ENCODE results near the gene RINL. TPM values are rescaled to one million over a fixed set of nuclear protein-coding genes. Genes with fewer than 3 reads are reported as not detected.

The RINL gene, protein sequence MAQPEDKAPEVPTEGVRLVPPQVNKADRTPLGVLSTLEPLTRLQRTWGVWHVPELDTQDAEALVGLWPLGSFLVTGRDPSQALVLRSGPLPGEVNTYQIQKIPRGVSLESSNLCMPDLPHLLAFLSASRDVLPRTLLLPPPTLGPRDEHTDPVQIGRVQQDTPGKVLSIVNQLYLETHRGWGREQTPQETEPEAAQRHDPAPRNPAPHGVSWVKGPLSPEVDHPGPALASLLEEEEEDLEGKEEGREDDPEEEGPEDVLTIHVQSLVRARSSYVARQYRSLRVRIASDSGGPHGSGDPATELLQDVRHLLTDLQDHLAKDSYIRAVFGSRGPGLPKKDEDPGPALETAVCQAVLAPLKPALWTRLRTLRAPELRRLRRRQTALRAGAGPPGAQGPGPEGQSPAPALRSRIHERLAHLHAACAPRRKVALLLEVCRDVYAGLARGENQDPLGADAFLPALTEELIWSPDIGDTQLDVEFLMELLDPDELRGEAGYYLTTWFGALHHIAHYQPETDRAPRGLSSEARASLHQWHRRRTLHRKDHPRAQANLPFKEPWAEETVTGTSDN
- 11.9 TPM for total RNA-seq

DNA sequence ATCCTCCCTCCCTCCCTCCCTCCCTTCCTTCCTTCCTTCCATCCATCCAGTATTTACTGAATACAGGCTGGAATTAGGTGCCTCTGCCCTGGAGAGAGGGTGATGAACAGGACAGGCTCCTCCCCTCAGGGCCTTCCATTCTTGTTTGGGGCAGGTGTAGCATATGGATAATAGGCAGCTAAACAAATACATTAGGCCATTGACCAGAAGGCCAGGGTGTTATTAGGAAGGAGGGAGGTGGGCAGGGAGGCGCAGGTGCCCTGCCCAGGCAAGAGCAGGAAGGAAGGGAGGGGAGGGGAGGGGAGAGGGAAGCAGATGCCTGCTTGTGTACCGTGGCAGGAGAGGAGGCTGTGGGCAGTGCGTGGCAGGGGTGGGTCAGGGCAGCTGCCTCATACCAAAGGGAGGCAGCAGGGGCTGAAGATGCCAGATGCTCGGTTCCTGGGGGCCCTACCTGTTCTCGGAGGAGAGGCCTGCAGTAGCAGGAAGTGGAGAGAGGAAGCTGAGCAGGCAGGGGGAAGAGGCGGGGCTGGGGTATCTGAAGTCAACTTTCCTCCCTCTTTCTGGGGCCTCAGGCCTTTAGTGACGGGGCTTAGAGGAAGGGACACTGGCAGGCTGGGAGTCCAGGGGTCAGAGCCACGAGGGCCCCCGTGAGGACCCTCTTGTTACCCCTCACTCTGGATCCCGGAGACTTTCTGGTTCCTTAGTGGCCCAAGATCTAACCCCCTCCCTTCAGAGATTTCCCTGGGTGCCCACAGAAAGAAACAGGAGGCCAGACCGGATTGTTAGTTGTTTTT is at the start of gene RINL:
Gene RINL, minus strand, starts transcription at position 495 of the 794 bp plus-strand sequence. CDS start 1,533 bp downstream, outside the sequence.
- DNase-seq (ENCODE audit: low spot score) = no peak

DNA sequence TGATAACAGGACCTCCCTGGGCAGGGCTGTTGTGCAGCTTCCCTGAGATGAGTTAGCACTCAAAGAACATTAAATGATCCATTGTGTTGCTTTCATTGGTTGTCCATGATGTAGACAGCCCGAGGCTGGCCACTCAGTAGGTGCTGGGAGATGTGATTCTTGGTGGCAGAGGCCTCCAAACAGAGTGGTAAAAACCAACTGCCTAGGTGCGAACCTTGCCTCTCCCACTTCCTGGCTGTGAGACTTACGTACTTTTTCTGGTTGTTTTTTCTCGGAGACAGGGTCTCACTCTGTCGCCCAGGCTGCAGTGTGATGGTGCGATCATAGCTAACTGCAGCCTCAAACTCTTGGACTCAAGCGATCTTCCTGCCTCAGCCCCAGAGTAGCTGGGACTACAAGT is 46.3 kb upstream of the RINL start:
- DNase-seq (ENCODE audit: low spot score) = no peak

DNA sequence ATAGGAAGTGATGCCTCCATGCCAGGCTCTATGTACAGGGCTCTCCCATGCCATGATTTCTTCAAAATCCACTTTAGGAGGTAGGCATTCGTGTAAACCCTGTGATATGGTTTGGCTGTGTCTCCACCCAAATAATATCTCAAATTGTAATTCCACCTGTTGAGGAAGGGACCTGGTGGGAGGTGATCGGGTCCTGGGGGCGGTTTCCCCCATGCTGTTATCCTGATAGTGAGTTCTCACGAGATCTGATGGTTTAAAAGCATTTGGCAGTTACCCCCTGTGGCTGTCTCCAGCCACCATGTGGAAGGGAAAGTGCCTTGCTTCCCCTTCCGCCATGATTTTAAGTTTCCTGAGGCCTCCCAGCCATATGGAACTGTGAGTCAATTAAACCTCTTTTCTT is 44.4 kb upstream of the RINL start:
- no peak for DNase-seq (ENCODE audit: low spot score)

DNA sequence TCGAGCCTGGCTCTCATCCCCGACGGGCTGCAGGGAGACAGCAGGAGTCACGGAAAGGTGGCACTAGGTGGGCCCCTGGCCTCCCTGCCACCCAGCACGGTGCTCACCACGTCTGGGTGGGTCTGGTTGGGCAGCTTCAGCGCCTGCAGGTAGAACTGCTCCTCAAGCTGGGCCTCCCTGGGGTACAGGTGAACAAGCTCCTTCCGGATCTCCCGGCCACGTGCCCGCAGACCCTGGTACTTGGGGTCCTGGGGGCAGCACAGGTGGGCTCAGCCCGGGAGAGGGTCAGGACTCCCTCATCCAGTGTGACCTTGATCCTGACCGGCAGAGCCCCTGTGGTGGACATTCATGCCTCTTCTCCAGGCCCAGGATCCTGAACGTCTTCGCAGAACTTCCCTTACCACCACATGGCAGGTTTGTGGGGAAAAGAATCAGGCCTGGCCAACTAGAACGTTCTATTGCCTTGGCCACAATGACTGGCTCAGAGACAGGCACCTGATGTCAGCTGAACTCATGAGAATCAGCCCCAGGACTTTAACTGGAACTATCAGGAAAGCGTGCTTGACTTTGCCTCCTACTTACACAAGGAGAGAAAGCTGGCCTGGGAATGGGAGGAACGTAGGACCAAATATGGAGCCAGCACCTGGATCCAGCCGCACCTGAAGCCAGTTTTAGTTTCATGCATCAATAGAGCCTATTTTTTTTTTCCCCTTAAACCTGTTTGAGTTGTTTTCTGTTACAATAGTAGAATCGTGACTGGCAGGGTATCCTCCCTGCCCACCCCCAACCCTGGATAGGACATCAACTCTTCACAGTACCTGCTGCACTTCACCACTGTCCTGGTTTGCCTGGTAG is 43.6 kb upstream of the RINL start:
- DNase-seq (ENCODE audit: low spot score) = no peak

DNA sequence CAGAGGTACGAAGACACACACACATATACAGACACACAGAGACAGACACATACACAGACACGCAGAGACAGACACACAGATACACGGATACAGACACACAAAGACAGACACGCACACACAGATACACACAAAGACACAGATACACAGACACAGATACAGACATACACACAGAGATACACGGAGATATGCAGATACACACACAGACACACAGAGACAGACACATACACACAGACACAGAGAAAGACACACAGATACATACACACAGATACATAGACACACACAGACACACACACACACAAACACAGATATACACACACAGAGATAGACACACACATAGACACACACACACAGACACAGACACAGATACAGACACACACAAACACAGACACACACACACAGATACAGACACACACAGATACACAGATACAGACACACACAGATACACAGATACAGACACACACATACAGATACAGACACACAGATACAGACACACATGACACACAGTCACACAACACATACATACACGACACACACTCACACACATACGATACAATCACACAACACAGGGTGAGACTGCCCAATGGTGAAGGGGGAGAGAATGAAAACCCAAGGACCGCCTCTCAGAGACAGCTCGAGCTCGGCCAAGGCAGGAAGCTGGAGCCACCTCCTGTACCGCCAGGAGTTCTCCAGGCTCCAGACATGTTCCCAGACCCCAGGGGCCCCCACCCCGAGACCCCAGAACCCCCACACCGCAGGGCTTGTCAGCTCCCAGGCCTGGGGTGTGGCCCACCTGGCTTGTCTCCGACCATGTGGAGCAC is 42.7 kb upstream of the RINL start:
- no peak for DNase-seq (ENCODE audit: low spot score)

DNA sequence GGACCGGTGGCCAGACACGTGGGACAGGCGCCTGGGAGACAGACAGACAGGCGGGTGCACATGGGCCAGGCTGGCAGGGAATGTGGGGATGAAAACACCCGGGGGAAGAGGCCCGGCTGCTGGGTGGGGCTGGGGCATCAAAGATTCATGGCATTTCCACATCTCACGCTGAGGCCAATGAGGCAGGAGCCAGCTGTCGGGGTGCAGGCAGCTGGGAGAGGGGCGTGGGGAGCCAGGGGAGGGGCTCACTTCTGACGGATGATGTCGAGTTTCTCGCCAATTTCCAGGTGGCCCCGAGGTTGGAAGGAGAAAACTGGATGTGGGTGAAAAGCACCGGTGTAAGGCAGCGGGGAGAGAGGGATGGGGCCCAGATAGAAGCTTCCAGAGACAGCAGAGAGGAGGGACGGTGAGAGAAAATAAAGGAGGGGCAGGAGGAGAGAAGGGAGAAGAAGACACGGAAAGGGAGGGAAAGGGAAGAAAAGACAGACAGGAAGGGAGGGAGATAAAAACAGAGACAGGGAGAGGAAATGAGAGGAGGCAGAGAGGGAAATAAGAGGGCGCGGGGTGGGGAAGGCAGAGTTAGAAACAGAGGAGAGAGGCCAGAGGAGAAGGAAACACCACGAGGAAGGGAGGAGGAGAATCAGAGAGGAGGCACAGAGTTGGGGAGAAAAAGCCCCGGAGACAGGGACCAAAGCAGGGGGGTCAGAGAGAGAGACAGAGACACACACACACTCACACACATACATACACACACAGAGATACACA is 41.9 kb upstream of the RINL start:
- DNase-seq (ENCODE audit: low spot score) = no peak

DNA sequence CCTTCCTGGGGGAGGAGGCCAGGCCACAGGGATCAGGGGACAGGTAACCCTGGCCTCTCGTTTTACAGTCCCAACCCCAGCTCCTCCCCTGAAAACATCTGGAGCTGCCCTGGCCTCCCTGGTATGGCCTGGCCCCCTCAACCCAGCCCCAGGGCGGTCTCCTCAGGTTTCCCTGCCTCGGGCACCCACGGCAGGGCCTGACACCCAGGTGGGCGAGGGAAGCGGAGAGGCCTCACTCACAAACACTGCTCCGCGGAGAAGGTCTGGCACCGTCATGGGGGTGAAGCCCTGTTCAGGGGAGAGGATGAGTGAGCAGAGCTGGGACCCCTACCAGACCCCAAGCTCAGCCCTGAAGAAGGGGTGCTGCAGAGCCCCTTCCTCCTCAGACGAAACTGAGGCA is 40.5 kb upstream of the RINL start:
- no peak for DNase-seq (ENCODE audit: low spot score)

DNA sequence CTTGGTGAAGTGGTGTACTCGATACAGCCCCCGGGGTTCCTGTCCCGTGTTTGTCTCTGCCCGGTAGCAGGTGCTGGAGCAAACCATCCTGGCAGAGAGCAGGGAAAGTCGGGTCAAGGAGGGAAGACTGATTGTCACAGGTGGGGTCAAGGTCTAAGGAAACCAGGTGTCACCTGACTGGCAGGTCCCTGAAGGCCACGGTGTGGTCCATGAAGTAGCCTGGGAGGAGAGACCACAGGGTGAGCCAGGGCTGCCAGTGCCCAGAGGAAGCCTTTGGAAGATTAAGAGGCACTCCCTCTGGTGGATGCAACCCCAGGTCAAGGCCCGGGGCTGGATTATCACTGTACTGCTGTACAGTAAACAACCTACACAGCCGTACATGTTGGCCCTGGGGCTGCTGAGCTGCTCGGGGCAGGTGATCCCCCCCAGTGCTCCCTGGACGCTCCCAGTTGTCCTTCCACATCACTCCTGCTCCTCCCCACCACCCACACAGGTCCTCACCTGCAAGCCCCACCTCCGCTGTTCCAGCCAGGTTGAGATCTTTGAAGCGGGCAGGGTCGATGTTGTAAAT is 39.9 kb upstream of the RINL start:
- DNase-seq (ENCODE audit: low spot score) = no peak

DNA sequence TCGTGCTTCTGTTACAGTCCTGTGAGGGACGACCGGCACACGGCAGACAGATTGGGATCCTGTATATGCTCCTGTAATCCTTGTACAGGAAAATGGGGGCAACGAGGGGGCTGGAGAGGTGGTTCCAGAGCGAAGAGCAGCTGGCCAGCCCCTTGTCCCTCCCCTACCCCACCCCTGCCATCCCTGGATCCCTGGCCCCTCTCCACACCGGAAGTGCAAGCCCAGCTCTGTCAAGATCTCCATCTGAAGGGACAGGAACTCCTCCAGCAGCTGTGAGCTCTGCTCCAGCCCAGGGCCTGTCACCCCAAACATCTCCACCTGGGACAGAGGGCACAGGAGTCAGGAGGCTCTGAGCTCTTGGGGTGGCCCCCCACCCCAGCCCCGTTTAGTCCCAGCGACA is 39.4 kb upstream of the RINL start:
- no peak for DNase-seq (ENCODE audit: low spot score)

DNA sequence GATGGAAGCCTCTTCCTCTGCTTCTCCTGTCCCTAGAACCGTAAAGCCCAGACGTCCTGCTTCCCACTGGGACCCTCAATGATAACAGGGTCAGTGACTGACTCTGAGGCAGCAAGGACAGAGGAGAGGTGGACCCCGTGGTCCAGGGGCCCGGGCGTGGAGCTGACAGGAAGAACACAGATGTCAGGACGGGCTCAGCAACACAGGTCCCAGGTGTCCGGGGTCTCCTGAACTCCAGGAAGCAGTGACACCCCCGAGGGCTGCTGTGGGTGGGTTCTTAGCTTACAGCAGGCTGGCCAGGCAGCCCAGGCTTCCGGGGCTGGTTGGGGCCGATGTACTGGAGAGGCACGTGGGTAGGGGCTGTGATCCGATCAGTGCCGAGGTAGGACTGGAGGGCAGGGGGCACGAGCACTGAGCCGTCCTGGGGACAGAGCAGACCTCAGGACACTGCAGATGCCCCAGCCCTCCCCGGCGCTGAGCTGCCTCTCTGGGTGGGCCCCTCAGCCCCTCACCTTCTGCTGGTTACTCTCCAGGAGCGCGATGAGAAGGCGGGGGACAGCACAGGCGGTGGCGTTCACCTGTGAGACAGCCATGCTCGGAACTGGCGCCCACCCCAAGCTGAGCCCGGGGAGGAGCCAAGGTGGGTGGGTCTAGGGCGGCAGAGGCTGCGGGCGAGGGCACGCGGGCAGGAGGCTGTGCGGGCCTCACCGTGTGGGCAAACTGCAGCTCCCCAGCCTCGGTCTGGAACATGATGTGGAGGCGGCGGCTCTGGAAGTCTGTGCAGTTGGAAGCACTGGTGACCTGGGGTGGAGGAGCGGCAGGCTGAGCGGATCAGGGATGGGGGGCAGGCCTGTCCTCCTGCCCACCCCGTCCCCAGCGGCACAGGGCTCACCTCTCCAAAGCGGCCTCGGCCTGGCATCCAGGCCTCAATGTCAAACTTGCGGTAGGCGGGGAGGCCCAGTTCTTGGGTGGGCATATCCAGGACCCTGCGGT is 37.5 kb upstream of the RINL start:
- DNase-seq (ENCODE audit: low spot score) = no peak

DNA sequence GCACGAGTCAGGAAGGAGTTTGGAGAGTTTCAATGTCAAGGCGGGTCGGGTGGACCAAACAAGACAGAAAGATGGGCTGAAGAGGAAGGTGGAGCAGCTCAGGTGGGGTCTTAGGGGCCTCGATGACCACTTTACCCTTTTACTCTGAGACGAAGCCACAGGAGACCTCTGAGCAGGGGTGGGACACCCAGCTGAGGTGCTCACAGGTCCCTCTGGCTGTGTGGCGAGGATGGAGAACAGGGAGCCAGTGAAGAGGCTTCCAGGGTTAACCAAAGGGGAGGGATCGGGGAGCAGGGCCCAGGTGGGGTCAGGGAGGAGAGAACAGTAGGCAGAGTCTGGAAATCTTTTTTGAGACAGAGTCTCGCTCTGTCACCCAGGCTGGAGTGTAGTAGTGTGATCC is 35.9 kb upstream of the RINL start:
- DNase-seq (ENCODE audit: low spot score) = no peak

DNA sequence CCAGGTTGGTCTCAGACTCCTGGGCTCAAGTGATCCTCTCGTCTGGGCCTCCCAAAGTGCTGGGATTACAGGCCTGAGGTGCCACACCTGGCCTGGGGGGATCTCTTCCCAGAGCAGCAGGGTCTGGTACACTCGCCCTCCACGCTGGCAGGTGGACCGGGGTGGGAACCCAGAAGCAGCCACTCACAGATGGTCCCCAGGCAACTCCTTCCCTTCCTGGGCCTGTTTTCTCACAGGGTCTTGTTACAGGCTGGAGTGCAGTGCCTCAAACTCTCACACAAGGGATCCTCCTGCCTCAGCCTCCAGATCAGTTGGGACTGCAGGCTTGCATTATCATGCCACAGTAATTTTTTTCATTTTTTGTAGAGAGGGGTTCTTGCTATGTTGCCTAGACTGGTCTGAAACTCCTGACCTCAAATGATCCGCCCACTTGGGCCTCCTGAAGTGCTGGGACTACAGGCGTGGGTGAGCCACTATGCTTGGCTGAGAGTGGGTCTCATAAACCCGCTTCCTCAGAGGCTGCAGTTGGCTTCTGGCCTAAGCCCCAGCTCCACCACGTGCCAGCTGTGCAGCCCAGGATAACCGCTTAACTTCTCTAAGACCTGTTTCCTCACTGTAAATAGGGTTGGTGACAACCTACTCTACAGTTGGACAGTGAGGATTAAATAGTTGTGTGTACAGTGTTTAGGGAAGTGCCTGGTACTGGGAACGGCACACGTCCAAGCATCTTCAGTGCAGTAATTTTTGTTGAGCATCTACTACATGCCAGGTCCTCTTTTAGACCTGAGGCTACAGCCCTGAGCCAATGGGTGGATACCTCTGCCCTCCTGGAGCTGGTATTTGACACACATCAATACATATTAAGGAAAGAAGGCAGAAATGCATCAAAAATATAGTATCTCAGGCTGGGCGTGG is 34.8 kb upstream of the RINL start:
- DNase-seq (ENCODE audit: low spot score) = no peak

DNA sequence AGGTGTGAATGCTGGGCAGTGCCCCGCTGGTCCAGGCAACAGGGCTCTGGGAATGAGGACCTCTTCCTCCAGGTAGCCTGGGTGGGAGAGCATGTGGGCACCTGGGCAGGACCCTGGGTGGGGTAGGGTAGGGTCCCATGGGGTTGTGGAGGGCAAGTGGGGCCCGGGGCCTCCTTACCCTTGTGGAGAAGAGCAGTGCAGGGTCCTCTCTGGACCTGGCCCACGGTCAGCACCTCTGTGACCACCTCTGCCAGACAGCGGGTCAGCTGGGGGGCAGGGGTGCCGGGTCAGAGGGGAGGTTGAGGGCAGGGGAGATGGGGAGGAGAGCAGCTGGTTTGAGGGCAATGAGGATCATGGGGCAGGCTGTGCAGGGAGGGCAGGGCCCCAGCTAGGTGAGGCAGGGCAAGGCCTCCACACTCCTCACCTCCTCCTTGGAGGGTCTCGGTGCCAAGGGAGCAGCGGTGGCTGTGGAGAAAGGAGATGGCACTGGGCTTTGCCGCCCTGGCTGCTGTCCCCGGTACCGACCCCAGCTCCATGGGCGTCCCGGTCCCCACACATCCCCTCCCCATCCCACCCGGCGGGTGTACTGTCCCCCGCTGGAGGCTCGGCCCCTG is 33.4 kb upstream of the RINL start:
- DNase-seq (ENCODE audit: low spot score) = no peak

DNA sequence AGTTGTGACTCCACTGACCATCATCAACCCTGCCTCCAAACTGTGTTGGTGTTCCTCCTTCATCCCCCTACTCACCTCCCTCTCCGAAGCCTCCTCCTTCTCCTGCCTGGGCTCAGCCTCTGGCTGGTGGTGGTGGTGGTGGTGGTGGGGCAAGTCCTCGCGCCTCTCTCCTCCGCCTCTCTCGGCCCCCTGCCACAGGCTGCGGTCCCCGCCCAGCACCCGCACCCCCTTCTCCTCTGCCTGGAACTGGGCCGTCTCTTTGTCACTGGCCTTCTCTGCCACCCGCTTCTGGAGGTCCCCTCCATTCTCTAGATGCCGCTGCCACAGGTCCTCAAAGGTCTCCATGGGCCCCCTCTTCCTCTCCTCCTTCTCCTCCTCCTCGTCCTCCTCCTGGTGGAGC is 32.4 kb upstream of the RINL start:
- DNase-seq (ENCODE audit: low spot score) = no peak

DNA sequence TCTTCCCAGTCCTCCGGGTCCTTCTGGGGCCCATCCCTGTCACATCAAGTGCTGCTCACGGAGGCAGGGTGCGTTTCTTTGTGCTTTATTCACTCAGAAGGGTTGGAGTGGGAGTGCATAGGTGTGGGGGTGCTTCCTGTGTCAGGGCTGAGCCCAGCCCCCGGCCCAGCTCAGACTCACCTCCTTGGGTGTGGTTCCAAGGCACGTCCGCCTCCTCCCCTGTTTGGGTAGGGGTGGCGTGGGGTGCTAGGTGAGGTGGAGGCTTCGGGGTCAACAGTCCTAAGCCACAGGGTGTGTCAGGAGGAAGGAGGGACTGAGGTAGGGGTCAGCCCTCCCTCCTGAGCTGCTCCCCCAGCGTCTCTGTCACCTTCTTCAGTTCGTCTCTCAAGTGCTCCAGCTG is 30.8 kb upstream of the RINL start:
- DNase-seq (ENCODE audit: low spot score) = no peak

DNA sequence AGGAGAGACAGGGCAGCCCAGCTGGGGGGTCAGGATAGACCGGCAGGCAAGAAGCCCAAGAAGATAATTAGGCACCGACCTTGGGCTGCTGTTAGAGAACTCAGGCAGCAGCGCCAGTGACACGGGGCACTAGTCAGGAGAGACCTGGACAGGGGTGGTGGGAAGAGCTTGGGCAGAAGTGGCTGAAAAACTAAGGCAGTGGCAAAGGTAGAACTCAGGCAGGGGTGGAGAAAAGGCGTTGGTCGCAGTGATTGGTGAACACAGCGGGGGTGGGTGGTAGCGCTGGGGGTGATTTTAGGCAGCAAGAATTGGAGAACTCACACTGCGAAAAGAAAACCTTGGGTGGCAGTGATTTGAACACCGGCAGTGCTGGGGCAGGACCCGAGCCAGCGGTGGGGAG is 29.6 kb upstream of the RINL start:
- no peak for DNase-seq (ENCODE audit: low spot score)

DNA sequence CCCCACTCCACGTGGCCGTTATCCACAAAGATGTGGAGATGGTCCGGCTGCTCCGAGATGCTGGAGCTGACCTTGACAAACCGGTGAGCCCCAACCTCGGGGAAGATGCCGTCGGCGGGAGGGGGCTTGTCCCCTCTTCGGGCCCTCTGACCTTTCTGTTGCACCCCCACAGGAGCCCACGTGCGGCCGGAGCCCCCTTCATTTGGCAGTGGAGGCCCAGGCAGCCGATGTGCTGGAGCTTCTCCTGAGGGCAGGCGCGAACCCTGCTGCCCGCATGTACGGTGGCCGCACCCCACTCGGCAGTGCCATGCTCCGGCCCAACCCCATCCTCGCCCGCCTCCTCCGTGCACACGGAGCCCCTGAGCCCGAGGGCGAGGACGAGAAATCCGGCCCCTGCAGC is 29.2 kb upstream of the RINL start:
- no peak for DNase-seq (ENCODE audit: low spot score)

All from mucosa of gallbladder (tissue), 1 donor.